ENCODE measurements around the gene WHRN. TPM values are rescaled to one million over a fixed set of nuclear protein-coding genes. Genes with fewer than 3 reads are reported as not detected.
A peak's percentile ranks its signal among the peaks of the same experiment; 100 is the strongest.

The WHRN gene
- total RNA-seq, 1 experiment from 2014 or later = 24.3 TPM

DNA sequence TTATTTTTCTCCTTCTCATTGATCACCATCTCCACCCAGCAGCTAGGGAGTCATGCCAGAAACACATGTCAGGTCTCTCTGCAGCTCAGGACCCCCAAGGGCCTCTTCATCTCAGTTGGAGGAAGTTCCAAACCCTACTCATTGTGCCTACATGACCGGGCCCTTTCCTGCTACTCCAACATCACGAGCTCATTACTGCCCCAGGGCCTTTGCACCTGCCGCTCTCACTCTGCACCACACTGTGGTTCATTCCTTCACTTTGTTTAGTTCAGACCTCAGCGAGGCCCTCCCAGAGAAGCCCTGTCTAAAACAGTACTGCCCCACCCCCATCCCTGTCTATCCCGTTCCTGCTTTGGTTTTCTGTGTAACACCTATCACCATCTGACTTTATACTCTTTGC, 95.4 kb downstream of the WHRN start:
- H3K27me3 Mint-ChIP-seq (ENCODE audit: low read depth) = no peaks in the 10 kb centered on the region

GRCh38 chr9:114409103-114409780, 96.0 kb downstream of the WHRN start:
- CTCF ChIA-PET = interaction anchor here (0.7 to 6.0 kb wide), 8 partner anchors 9 to 498 kb away, joined by 3 to 130 read pairs (median 4); partner anchors contain the start of gene TEX53

More for the DNA sequence above, 95.4 kb downstream of the WHRN start:
- no peak for DNase-seq (ENCODE audit: low spot score)
- Mint-ChIP-seq H3K4me3 (no peak overlapping the region), H3K9me3 (no peaks in the 10 kb centered on the region), H3K36me3 (no peaks in the 10 kb centered on the region), H3K27ac (no peak overlapping the region), H3K4me1 (peaks cover 37% of the 10 kb centered on the region)
- ChIA-PET CTCF (interaction anchor here (0.7 to 6.0 kb wide), 5 partner anchors 10 to 497 kb away, joined by 3 to 130 read pairs (median 5); partner anchors contain the start of gene TEX53), POLR2A (no interaction called here)
- ATAC-seq = no peak
- peak; percentile 58; the same call in 1 of the 2 replicates for TF ChIP-seq GTF2I (CRISPR knock-in tag; conservative IDR thresholded peaks at IDR 0.05)
- TF ChIP-seq, protein P1, sequence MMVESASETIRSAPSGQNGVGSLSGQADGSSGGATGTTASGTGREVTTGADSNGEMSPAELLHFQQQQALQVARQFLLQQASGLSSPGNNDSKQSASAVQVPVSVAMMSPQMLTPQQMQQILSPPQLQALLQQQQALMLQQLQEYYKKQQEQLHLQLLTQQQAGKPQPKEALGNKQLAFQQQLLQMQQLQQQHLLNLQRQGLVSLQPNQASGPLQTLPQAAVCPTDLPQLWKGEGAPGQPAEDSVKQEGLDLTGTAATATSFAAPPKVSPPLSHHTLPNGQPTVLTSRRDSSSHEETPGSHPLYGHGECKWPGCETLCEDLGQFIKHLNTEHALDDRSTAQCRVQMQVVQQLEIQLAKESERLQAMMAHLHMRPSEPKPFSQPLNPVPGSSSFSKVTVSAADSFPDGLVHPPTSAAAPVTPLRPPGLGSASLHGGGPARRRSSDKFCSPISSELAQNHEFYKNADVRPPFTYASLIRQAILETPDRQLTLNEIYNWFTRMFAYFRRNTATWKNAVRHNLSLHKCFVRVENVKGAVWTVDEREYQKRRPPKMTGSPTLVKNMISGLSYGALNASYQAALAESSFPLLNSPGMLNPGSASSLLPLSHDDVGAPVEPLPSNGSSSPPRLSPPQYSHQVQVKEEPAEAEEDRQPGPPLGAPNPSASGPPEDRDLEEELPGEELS (CRISPR knock-in tag; IDR thresholded peaks at IDR 0.05) = no peak

More at GRCh38 chr9:114409103-114409780, 96.0 kb downstream of the WHRN start:
- POLR2A ChIA-PET = no interaction called here
- TF ChIP-seq, protein P2, sequence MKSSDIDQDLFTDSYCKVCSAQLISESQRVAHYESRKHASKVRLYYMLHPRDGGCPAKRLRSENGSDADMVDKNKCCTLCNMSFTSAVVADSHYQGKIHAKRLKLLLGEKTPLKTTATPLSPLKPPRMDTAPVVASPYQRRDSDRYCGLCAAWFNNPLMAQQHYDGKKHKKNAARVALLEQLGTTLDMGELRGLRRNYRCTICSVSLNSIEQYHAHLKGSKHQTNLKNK (CRISPR knock-in tag; IDR thresholded peaks at IDR 0.05) = no peak
- TF ChIP-seq MXD4 (CRISPR knock-in tag; IDR thresholded peaks at IDR 0.05; ENCODE audit: borderline replicate concordance) = no peak
- TF ChIP-seq, protein P3, sequence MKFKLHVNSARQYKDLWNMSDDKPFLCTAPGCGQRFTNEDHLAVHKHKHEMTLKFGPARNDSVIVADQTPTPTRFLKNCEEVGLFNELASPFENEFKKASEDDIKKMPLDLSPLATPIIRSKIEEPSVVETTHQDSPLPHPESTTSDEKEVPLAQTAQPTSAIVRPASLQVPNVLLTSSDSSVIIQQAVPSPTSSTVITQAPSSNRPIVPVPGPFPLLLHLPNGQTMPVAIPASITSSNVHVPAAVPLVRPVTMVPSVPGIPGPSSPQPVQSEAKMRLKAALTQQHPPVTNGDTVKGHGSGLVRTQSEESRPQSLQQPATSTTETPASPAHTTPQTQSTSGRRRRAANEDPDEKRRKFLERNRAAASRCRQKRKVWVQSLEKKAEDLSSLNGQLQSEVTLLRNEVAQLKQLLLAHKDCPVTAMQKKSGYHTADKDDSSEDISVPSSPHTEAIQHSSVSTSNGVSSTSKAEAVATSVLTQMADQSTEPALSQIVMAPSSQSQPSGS (CRISPR knock-in tag; IDR thresholded peaks at IDR 0.05; ENCODE audit: borderline replicate concordance, low read depth) = no peak
- no peak for TF ChIP-seq CBFB (CRISPR knock-in tag; IDR thresholded peaks at IDR 0.05; ENCODE audit: low read depth)
- no peak for TF ChIP-seq E2F5 (CRISPR knock-in tag; IDR thresholded peaks at IDR 0.05)
- no peak for TF ChIP-seq AR (CRISPR knock-in tag; IDR thresholded peaks at IDR 0.05)
- no peak for TF ChIP-seq IRF2 (CRISPR knock-in tag; IDR thresholded peaks at IDR 0.05; ENCODE audit: borderline replicate concordance, low read depth)
- no peak for TF ChIP-seq OVOL2 (CRISPR knock-in tag; IDR thresholded peaks at IDR 0.05; ENCODE audit: borderline replicate concordance)
- TF ChIP-seq USF1 (CRISPR knock-in tag; IDR thresholded peaks at IDR 0.05) = no peak
- no peaks in the 10 kb centered on the region for H3K36me3 Mint-ChIP-seq
- ATAC-seq (no peak), DNase-seq (ENCODE audit: low spot score) (no peak)
- no peaks in the 10 kb centered on the region for H3K9me3 Mint-ChIP-seq
- peaks cover 37% of the 10 kb centered on the region for H3K4me1 Mint-ChIP-seq
- no peak overlapping the region for H3K27ac Mint-ChIP-seq
- no peak overlapping the region for H3K4me3 Mint-ChIP-seq
- no peaks in the 10 kb centered on the region for H3K27me3 Mint-ChIP-seq (ENCODE audit: low read depth)
